PC-9 (cell line): ENCODE results near the gene TBCK. TPM values are rescaled to one million over a fixed set of nuclear protein-coding genes. Genes with fewer than 3 reads are reported as not detected.

Experiments
- BruUV-seq: library from RNA; stranded (reverse); fragments of 400-500 nt; replicated peaks from 2 replicates; lab custom pipeline; 2021; lab: Mats Ljungman, UMichigan
- CTCF ChIA-PET: fragments of 300-600 bp; sonication (Branson Sonifier 250); formaldehyde crosslinking; loops from one replicate; lab custom pipeline; 2022; ENCODE audit warnings: antibody characterized with exemption; lab: Charles Lee
- POLR2A ChIA-PET: fragments of 300-600 bp; sonication (Branson Sonifier 250); formaldehyde crosslinking; loops from one replicate; lab custom pipeline; 2022; ENCODE audit warnings: antibody characterized with exemption; ENCODE audit not compliant: unreplicated experiment; lab: Charles Lee
- DNase-seq, 2 experiments: peaks; one replicate each; pipeline versions ENCODE4 v3.0.0 to v3.0.0-alpha.2; 2015 to 2022; ENCODE audit warnings: mixed read lengths in 1 of 2
- H2AFZ ChIP-seq: fragments of 200-600 bp; sonication (generic); 2 replicates; pipeline ENCODE4 v1.8.1; 2017; ENCODE audit warnings: antibody characterized with exemption
- H3F3A ChIP-seq: fragments of 200-600 bp; sonication (generic); 2 replicates; pipeline ENCODE4 v1.8.1; 2017; ENCODE audit warnings: antibody characterized with exemption, mild to moderate bottlenecking, low read depth; ENCODE audit not compliant: insufficient read depth
- H3K27ac ChIP-seq: fragments of 200-600 bp; sonication (generic); 2 replicates; pipeline ENCODE4 v1.6.1; 2016; ENCODE audit warnings: mixed run types
- H3K27me3 ChIP-seq: fragments of 200-600 bp; sonication (generic); 2 replicates; pipeline ENCODE4 v1.6.1; 2016; ENCODE audit warnings: low read depth, mixed run types; ENCODE audit not compliant: insufficient read depth
- H3K36me3 ChIP-seq: fragments of 200-600 bp; sonication (generic); 2 replicates; pipeline ENCODE4 v1.6.1; 2016; ENCODE audit warnings: low read depth, mixed run types
- H3K4me1 ChIP-seq: fragments of 200-600 bp; sonication (generic); replicated peaks from 2 replicates; pipeline ENCODE4 v1.6.1; 2016; ENCODE audit warnings: mixed run types; ENCODE audit not compliant: insufficient read depth
- H3K4me2 ChIP-seq: fragments of 200-600 bp; sonication (generic); 2 replicates; pipeline ENCODE4 v1.6.1; 2017; ENCODE audit warnings: mixed run types
- H3K4me3 ChIP-seq: fragments of 200-600 bp; sonication (generic); 2 replicates; pipeline ENCODE4 v1.6.1; 2016; ENCODE audit warnings: mixed run types
- H3K79me2 ChIP-seq: fragments of 200-600 bp; sonication (generic); 2 replicates; pipeline ENCODE4 v1.6.1; 2017; ENCODE audit warnings: low read depth, mixed run types
- H3K9me2 ChIP-seq: fragments of 200-600 bp; sonication (generic); 2 replicates; pipeline ENCODE4 v1.8.1; 2017; ENCODE audit warnings: mild to moderate bottlenecking; ENCODE audit not compliant: insufficient read depth
- H3K9me3 ChIP-seq: fragments of 200-600 bp; sonication (generic); 2 replicates; pipeline ENCODE4 v1.8.1; 2016; ENCODE audit warnings: low read depth; ENCODE audit not compliant: insufficient read depth
- H4K20me1 ChIP-seq: fragments of 200-600 bp; sonication (generic); 2 replicates; pipeline ENCODE4 v1.8.1; 2017; ENCODE audit not compliant: insufficient read depth
- EZH2 ChIP-seq: fragments of 200-600 bp; sonication (generic); IDR thresholded peaks from 2 replicates; pipeline ENCODE4 v1.8.0; 2017; ENCODE audit warnings: antibody characterized with exemption, low read depth
- intact Hi-C: fragments of 100-400 bp; cut with micrococcal nuclease; formaldehyde crosslinking; loops from one replicate; pipeline ENCODE4 v1.10.0; 2022; ENCODE audit not compliant: unreplicated experiment
- total RNA-seq: library from RNA; stranded (reverse); gene quantifications from 2 replicates; pipeline ENCODE4 v1.2.3, GENCODE V29; 2021
- TF ChIP-seq, protein P1 (sequence below): fragments of 200-600 bp; sonication (generic); conservative IDR thresholded peaks from 2 replicates; pipeline ENCODE4 v1.6.1; 2017; ENCODE audit warnings: mixed run types, antibody characterized with exemption, mild to moderate bottlenecking, moderate library complexity

The TBCK gene
- total RNA-seq, 1 experiment from 2014 or later = 18.7 TPM

DNA sequence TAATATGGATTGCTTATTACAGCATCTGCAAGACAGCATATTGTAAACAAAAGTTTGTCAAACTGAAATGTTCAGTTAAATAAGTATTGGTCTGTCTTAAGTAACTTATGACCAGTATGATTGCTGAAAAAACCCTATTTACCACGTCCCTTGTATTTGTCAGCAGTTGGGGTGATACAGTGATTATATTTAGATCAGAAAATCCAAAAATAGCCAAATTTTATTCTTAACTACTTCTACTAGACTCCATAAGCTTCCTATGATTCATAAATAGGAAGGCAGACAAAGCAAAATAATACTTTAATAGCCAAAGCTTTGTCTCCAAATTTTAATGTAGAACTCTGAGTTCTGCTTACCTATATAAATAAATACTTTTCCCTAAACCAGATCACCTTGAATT, 45.3 kb downstream of the TBCK start:
- CTCF ChIA-PET = no interaction called here
- DNase-seq = no peak
- no peak overlapping the region for H3K4me2 ChIP-seq

DNA sequence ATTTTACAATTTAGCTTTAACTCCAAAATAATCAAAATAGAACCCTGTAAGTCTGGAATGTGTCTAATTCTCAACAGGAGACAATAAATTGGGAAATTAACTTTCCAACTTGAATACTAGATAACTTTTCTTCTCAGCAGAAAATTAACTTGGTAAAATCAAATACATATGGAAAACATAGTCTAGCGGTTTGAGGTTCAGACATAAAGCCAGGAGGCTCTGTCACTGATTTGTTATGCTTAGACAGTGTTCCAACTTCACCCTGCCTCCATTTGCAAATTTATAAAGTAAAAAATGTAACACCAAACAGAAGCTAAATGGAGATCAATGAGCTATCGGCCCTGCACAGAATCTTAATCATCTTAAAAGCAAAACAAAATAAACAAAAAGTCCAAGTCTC, 46.3 kb downstream of the TBCK start:
- H4K20me1 ChIP-seq = no peaks in the 10 kb centered on the region
- intact Hi-C loops = loop anchor here (10.0 kb wide), 1 partner anchor 235 kb away; no protein-coding TSS in a partner anchor
- no peaks in the 10 kb centered on the region for H3K4me1 ChIP-seq
- POLR2A ChIA-PET = no interaction called here
- H2AFZ ChIP-seq = no peak overlapping the region
- no peak for DNase-seq
- no peaks in the 10 kb centered on the region for H3K36me3 ChIP-seq
- no peaks in the 10 kb centered on the region for H3F3A ChIP-seq
- no peaks in the 10 kb centered on the region for H3K9me2 ChIP-seq
- H3K27ac ChIP-seq = no peak overlapping the region
- no peak overlapping the region for H3K4me3 ChIP-seq
- H3K9me3 ChIP-seq = no peaks in the 10 kb centered on the region
- no TSS peak for BruUV-seq
- no peaks in the 10 kb centered on the region for H3K27me3 ChIP-seq
- CTCF ChIA-PET = no interaction called here
- no peak overlapping the region for H3K4me2 ChIP-seq
- TF ChIP-seq EZH2 = no peak
- TF ChIP-seq, protein P1, sequence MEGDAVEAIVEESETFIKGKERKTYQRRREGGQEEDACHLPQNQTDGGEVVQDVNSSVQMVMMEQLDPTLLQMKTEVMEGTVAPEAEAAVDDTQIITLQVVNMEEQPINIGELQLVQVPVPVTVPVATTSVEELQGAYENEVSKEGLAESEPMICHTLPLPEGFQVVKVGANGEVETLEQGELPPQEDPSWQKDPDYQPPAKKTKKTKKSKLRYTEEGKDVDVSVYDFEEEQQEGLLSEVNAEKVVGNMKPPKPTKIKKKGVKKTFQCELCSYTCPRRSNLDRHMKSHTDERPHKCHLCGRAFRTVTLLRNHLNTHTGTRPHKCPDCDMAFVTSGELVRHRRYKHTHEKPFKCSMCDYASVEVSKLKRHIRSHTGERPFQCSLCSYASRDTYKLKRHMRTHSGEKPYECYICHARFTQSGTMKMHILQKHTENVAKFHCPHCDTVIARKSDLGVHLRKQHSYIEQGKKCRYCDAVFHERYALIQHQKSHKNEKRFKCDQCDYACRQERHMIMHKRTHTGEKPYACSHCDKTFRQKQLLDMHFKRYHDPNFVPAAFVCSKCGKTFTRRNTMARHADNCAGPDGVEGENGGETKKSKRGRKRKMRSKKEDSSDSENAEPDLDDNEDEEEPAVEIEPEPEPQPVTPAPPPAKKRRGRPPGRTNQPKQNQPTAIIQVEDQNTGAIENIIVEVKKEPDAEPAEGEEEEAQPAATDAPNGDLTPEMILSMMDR = no peak
- H3K79me2 ChIP-seq = no peaks in the 10 kb centered on the region

More for the DNA sequence above, 45.3 kb downstream of the TBCK start:
- Histone ChIP-seq H3K27me3 (no peaks in the 10 kb centered on the region), H4K20me1 (no peaks in the 10 kb centered on the region), H3F3A (no peaks in the 10 kb centered on the region), H3K9me3 (no peaks in the 10 kb centered on the region), H3K9me2 (no peaks in the 10 kb centered on the region), H3K4me3 (no peak overlapping the region), H2AFZ (no peak overlapping the region), H3K4me1 (no peaks in the 10 kb centered on the region), H3K36me3 (no peaks in the 10 kb centered on the region), H3K79me2 (no peaks in the 10 kb centered on the region), H3K27ac (no peak overlapping the region)
- BruUV-seq = no TSS peak
- TF ChIP-seq, protein P1 = no peak
- TF ChIP-seq EZH2 = no peak
- intact Hi-C loops = no loop called here
- POLR2A ChIA-PET = interaction anchor here (0.6 kb wide), 1 partner anchor 635 kb away, joined by 9 read pairs; no protein-coding TSS in a partner anchor

DNA sequence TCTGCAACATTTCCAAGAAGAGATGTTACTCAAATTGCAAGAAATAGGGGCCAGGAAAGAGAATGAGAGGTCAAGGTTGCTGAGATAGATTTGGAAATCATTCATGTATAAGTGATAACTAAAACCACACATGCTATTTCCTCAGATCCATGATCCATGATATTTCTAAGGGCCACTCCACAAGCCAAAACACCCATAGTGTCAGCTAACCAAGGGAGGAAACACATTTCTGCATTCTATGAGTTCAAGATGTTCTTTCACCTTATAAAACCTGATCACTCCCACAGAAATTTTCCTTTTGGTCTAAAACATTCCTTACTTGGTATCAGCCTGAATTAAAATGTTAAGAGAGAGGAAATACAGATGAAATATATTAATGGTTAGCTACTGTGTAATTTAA, 47.2 kb downstream of the TBCK start:
- H3K4me2 ChIP-seq = no peak overlapping the region
- H3K9me2 ChIP-seq = no peaks in the 10 kb centered on the region
- H4K20me1 ChIP-seq = no peaks in the 10 kb centered on the region
- no peaks in the 10 kb centered on the region for H3K27me3 ChIP-seq
- no peak overlapping the region for H3K27ac ChIP-seq
- TF ChIP-seq, protein P1 = no peak
- no peak for TF ChIP-seq EZH2
- CTCF ChIA-PET = no interaction called here
- no peaks in the 10 kb centered on the region for H3K4me1 ChIP-seq
- no peaks in the 10 kb centered on the region for H3F3A ChIP-seq
- no peaks in the 10 kb centered on the region for H3K79me2 ChIP-seq
- intact Hi-C loops = loop anchor here (10.0 kb wide), 1 partner anchor 236 kb away; no protein-coding TSS in a partner anchor
- no peak for DNase-seq
- no peak overlapping the region for H3K4me3 ChIP-seq
- POLR2A ChIA-PET = no interaction called here
- BruUV-seq = no TSS peak
- H2AFZ ChIP-seq = no peak overlapping the region
- no peaks in the 10 kb centered on the region for H3K36me3 ChIP-seq
- H3K9me3 ChIP-seq = no peaks in the 10 kb centered on the region
